K562 (cell line): Measurements from ENCODE around the gene LRRC61. TPM values are rescaled to one million over a fixed set of nuclear protein-coding genes. Genes with fewer than 3 reads are reported as not detected.

Experiments used
- E2F3 ChIP-seq: fragments of 250-450 bp; sonication (Bioruptor Pico); IDR thresholded peaks from 2 replicates; pipeline ENCODE4 v1.4.0; 2020; ENCODE audit warnings: mild to moderate bottlenecking
- ETV6 ChIP-seq, 3 experiments: fragments of 150-350 bp in 1 of 3; sonication (generic) in 1 of 3; formaldehyde crosslinking in 1 of 3; IDR thresholded peaks; 2 replicates each; pipeline versions ENCODE4 v1.6.1 to v1.8.0; 2014 to 2022; ENCODE audit warnings: borderline replicate concordance in 2 of 3, low read depth in 2 of 3, antibody characterized with exemption in 1 of 3, low read length in 1 of 3, mild to moderate bottlenecking in 1 of 3, missing genetic modification reagents in 1 of 3
- EZH2 ChIP-seq: IDR thresholded peaks from 2 replicates; pipeline ENCODE4 v1.6.1; 2012; ENCODE audit warnings: low read depth, mild to moderate bottlenecking, inconsistent platforms, low read length, borderline replicate concordance
- FOXJ2 ChIP-seq: fragments of 200-800 bp; sonication (Bioruptor generic); IDR thresholded peaks from 2 replicates; pipeline ENCODE4 v1.6.1; 2016; ENCODE audit warnings: missing genetic modification characterization, missing compliant biosample characterization
- KLF1 ChIP-seq: fragments of 450-650 bp; IDR thresholded peaks from 2 replicates; pipeline ENCODE4 v1.6.1; 2016; ENCODE audit warnings: missing genetic modification characterization, missing compliant biosample characterization
- MAZ ChIP-seq, 2 experiments: fragments of 450-650 bp in 1 of 2; sonication (generic) in 1 of 2; formaldehyde crosslinking; IDR thresholded peaks in 1 of 2; conservative IDR thresholded peaks in 1 of 2; 2 replicates each; pipeline versions ENCODE4 v1.4.0 to v1.5.0; 2020; ENCODE audit warnings: mild to moderate bottlenecking in 1 of 2, missing genetic modification reagents in 1 of 2
- MYC ChIP-seq, 2 experiments: fragments of 250-450 bp in 1 of 2; sonication (Bioruptor Pico) in 1 of 2; IDR thresholded peaks; 2 replicates each; pipeline versions ENCODE4 v1.5.1 to v1.6.1; 2012 to 2021; ENCODE audit warnings: low read depth in 2 of 2, borderline replicate concordance in 1 of 2, improper control_type of control experiment in 1 of 2, low read length in 1 of 2, mild to moderate bottlenecking in 1 of 2, moderate library complexity in 1 of 2
- NFIC ChIP-seq: fragments of 450-650 bp; IDR thresholded peaks from 2 replicates; pipeline ENCODE4 v1.6.1; 2017; ENCODE audit warnings: mild to moderate bottlenecking, inconsistent platforms
- NR0B1 ChIP-seq: fragments of 450-650 bp; IDR thresholded peaks from one replicate; pipeline ENCODE4 v1.6.1; 2018; ENCODE audit warnings: mild to moderate bottlenecking, moderate library complexity; ENCODE audit not compliant: partially characterized antibody
- SAFB ChIP-seq: fragments of 200-400 bp; formaldehyde crosslinking; IDR thresholded peaks from 2 replicates; pipeline ENCODE4 v1.6.1; 2017; ENCODE audit warnings: low read depth, low read length, borderline replicate concordance
- TAF7 ChIP-seq: fragments of 450-650 bp; IDR thresholded peaks from 2 replicates; pipeline ENCODE4 v1.6.1; 2016; ENCODE audit warnings: missing genetic modification characterization, missing compliant biosample characterization
- THRAP3 ChIP-seq: fragments of 450-650 bp; IDR thresholded peaks from 2 replicates; pipeline ENCODE4 v1.6.1; 2016; ENCODE audit warnings: mild to moderate bottlenecking, inconsistent platforms, borderline replicate concordance
- ZBTB43 ChIP-seq: sonication (generic); formaldehyde crosslinking; IDR thresholded peaks from 2 replicates; pipeline ENCODE4 v1.8.0; 2023; ENCODE audit warnings: mild to moderate bottlenecking, missing genetic modification reagents
- ZEB2 ChIP-seq: fragments of 450-650 bp; IDR thresholded peaks from 2 replicates; pipeline ENCODE4 v1.6.1; 2016
- ZNF644 ChIP-seq: fragments of 200-800 bp; sonication (Bioruptor generic); IDR thresholded peaks from 2 replicates; pipeline ENCODE4 v1.6.1; 2016; ENCODE audit warnings: low read depth, missing genetic modification characterization, missing compliant biosample characterization
- polyA plus RNA-seq, 8 experiments: library from polyadenylated mRNA; depleted of rRNA in 4 of 8; stranded (reverse) in 5 of 8; unstranded in 3 of 8; fragments of >200 nt; fragmentation: Nextera tagmentation in 2 of 8; fragmentation: Illumina TruSeq in 1 of 8; extraction: Ambion mirVana in 2 of 8; extraction: Trizol in 1 of 8; gene quantifications; 2 replicates each; pipeline versions ENCODE4 v1.2.1 to v1.2.3, GENCODE V29; 2011 to 2014; ENCODE audit warnings: inconsistent platforms in 1 of 8, missing spikeins in 1 of 8
- total RNA-seq, 7 experiments: library from RNA; depleted of rRNA in 6 of 7; stranded (reverse); fragments of >200 nt in 6 of 7; fragmentation: Illumina TruSeq in 2 of 7; extraction: Trizol in 2 of 7; gene quantifications; 2 replicates each; pipeline versions ENCODE4 v1.2.1 to v1.2.3, GENCODE V29; 2011 to 2021; ENCODE audit warnings: low replicate concordance in 1 of 7
- TF ChIP-seq, protein P1 (sequence below), 2 experiments: fragments of 450-650 bp; IDR thresholded peaks; 2 replicates each; pipeline ENCODE4 v1.6.1; 2018; ENCODE audit warnings: mild to moderate bottlenecking in 2 of 2, low read depth in 1 of 2; ENCODE audit not compliant: partially characterized antibody in 2 of 2
- TF ChIP-seq, protein P2 (sequence below): conservative IDR thresholded peaks from 2 replicates; pipeline ENCODE4 v1.6.1; 2011; ENCODE audit warnings: low read depth, mild to moderate bottlenecking, low read length; ENCODE audit not compliant: control insufficient read depth

The LRRC61 gene
- total and polyA plus RNA-seq, 9 of the 15 experiments (the other 6 are each of a cell fraction or from before 2014, with no cell fraction given) = 1.3 to 55.2 (median 35.2) TPM

- TF ChIP-seq E2F3 (CRISPR knock-in tag) = no peak
- no peak for TF ChIP-seq ZEB2
- TF ChIP-seq, protein P1, sequence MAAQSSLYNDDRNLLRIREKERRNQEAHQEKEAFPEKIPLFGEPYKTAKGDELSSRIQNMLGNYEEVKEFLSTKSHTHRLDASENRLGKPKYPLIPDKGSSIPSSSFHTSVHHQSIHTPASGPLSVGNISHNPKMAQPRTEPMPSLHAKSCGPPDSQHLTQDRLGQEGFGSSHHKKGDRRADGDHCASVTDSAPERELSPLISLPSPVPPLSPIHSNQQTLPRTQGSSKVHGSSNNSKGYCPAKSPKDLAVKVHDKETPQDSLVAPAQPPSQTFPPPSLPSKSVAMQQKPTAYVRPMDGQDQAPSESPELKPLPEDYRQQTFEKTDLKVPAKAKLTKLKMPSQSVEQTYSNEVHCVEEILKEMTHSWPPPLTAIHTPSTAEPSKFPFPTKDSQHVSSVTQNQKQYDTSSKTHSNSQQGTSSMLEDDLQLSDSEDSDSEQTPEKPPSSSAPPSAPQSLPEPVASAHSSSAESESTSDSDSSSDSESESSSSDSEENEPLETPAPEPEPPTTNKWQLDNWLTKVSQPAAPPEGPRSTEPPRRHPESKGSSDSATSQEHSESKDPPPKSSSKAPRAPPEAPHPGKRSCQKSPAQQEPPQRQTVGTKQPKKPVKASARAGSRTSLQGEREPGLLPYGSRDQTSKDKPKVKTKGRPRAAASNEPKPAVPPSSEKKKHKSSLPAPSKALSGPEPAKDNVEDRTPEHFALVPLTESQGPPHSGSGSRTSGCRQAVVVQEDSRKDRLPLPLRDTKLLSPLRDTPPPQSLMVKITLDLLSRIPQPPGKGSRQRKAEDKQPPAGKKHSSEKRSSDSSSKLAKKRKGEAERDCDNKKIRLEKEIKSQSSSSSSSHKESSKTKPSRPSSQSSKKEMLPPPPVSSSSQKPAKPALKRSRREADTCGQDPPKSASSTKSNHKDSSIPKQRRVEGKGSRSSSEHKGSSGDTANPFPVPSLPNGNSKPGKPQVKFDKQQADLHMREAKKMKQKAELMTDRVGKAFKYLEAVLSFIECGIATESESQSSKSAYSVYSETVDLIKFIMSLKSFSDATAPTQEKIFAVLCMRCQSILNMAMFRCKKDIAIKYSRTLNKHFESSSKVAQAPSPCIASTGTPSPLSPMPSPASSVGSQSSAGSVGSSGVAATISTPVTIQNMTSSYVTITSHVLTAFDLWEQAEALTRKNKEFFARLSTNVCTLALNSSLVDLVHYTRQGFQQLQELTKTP (IDR thresholded peaks at IDR 0.05; ENCODE audit: low read depth in 1 of 2, partially characterized antibody in 2 of 2) = peak in 1 of 2 experiments; percentile 67
- TF ChIP-seq FOXJ2 (tag) = 0 out of 2 replicates have a peak, but pooled peaks have one; percentile 29
- no peak for TF ChIP-seq NR0B1
- TF ChIP-seq MYC (IDR thresholded peaks at IDR 0.05; ENCODE audit: low read depth, low read length) = no peak
- TF ChIP-seq MYC (CRISPR knock-in tag; IDR thresholded peaks at IDR 0.05; ENCODE audit: borderline replicate concordance, low read depth) = peak; percentile 93
- peak; percentile 13 to 84; a peak in 2 of 4 replicates for TF ChIP-seq MAZ (CRISPR knock-in tag; conservative IDR thresholded peaks at IDR 0.05 in 1 of 2, IDR thresholded peaks at IDR 0.05 in 1 of 2)
- TF ChIP-seq, protein P2, sequence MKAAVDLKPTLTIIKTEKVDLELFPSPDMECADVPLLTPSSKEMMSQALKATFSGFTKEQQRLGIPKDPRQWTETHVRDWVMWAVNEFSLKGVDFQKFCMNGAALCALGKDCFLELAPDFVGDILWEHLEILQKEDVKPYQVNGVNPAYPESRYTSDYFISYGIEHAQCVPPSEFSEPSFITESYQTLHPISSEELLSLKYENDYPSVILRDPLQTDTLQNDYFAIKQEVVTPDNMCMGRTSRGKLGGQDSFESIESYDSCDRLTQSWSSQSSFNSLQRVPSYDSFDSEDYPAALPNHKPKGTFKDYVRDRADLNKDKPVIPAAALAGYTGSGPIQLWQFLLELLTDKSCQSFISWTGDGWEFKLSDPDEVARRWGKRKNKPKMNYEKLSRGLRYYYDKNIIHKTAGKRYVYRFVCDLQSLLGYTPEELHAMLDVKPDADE = 0 out of 2 replicates have a peak, but pooled peaks have one; percentile 50
- no peak for TF ChIP-seq EZH2
- peak; percentile 88 for TF ChIP-seq SAFB
- no peak for TF ChIP-seq THRAP3
- no peak for TF ChIP-seq KLF1 (tag)
- TF ChIP-seq ZBTB43 = peak; percentile 89
- 0 out of 4 replicates have a peak, but pooled peaks of 1 of the 2 experiments have one; percentile 4 for TF ChIP-seq ETV6 (IDR thresholded peaks at IDR 0.05; ENCODE audit: borderline replicate concordance in 1 of 2, low read depth in 2 of 2, low read length in 1 of 2)
- peak; percentile 88; the same call in 1 of the 2 replicates for TF ChIP-seq ETV6 (CRISPR knock-in tag; IDR thresholded peaks at IDR 0.05; ENCODE audit: borderline replicate concordance)
- TF ChIP-seq TAF7 (tag) = peak; percentile 31; the same call in 1 of the 2 replicates
- TF ChIP-seq ZNF644 = peak; percentile 68; the same call in 1 of the 2 replicates
- no peak for TF ChIP-seq NFIC
These were observed 46.0 kb downstream of the LRRC61 start (continued) for GRCh38 chr7:150368884-150369747.
